HG03439 (cell line): ENCODE measurements around the gene CASP12.
A peak's percentile ranks its signal among the peaks of the same experiment; 100 is the strongest.

Experiments used
- ATAC-seq: cut with Tn5 transposase; IDR thresholded peaks from one replicate; pipeline ENCODE4 v1.9.1; 2021; ENCODE audit warnings: mild to moderate bottlenecking, moderate library complexity; ENCODE audit not compliant: unreplicated experiment

The CASP12 gene

GRCh38 chr11:104892723-104893511 is 5.3 kb downstream of the CASP12 start:
- ATAC-seq = no peak

- no peak for ATAC-seq
Measured at GRCh38 chr11:104891135-104891534, 7.1 kb downstream of the CASP12 start.

- ATAC-seq = no peak
Measured at GRCh38 chr11:104883342-104883741, 14.9 kb downstream of the CASP12 start.

DNA sequence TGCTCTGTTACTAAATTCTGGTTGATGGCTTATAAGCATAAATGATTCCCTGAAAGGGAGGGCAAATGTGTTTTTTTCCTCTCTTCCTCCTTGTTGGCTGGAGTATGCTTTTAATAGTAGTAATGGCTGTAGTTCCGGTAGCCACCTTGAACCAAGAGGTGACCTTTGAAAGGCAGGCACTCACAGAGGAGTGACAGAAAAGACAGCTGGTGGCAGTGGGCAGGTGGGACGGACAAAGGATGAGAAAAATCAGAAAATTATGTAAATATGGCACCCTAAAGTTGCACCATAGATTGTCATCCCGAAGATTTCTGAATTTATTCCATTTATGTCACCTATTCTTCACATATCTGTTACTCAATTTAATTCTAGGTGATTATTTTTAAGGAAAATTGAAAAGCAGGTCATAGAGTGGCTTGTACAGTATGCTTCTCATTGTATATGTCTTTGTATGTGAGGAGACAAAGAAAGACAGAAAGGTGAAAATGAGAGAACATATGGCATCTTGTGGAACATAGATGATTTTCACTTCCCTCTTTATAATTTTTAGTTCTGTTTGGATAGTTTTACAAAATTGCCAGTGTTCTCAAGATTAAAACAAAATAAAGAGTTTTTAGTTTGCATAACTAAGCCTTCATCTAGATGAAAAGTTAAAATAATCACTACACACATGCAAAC is 17.0 kb downstream of the CASP12 start:
- ATAC-seq = peak; percentile 56

GRCh38 chr11:104879514-104880190 is 18.6 kb downstream of the CASP12 start:
- no peak for ATAC-seq

- no peak for ATAC-seq
Measured at GRCh38 chr11:104876861-104877431, 21.3 kb downstream of the CASP12 start.

- ATAC-seq = no peak
Measured at GRCh38 chr11:104876324-104876723, 21.9 kb downstream of the CASP12 start.

- no peak for ATAC-seq
Measured at GRCh38 chr11:104873252-104873651, 25.0 kb downstream of the CASP12 start.

DNA sequence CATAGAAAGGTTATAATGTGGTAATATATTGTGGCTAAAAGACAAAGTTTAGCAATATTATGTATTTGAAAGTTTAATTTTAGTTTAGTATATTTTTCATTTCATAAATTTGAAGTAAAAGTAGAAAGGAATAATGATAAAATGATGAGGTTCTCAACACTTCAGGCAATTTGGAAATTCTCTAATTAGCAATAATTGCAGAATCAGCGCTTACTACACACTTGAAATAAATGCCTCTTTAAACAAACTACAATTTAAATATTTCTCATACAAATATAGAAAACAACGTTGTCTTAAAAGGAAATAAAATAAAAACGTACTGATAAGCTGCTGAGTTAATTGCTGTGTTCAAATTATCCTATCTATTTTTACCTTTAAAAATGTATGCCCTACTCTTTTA is 25.9 kb downstream of the CASP12 start:
- no peak for ATAC-seq

DNA sequence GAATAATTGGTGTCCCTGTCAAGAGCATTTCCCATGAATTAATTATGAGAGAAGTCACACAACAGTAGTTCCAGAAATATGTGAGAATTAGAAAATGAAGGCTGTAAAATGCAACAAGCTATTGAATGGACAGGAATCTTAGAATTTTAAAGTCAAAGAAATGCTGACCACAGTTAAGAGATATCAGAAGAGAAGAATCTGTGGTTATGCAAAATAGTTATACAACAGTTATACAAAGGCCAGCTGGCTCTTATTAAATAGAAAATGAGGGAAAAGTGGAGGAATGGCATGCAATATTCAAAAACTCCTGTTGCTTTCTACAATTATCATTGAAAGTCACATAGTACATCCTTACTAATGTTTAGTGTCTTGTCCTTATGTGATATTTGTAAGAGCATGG is 27.4 kb downstream of the CASP12 start:
- no peak for ATAC-seq

DNA sequence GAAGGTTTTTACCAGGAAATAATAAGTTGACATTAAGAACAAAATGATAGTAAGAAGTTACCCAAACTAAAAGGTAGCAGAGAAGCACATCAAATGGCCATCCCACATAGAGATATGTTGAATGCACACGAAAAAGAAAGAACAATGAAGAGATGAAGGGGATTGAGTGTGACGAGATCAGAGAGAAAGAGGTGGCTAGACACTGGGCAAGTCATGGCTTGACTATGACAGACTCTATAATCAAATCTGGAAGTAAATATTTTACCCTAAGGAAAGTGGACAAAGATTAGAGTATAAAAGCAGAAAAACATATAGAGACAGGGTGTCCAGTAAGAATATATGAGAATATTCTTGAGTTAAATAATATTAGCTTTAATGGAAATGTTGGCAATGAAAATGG is 31.4 kb downstream of the CASP12 start:
- no peak for ATAC-seq

- ATAC-seq = peak; percentile 61
Measured at GRCh38 chr11:104858882-104859775, 39.1 kb downstream of the CASP12 start.

GRCh38 chr11:104856607-104857006 is 41.7 kb downstream of the CASP12 start:
- ATAC-seq = no peak

DNA sequence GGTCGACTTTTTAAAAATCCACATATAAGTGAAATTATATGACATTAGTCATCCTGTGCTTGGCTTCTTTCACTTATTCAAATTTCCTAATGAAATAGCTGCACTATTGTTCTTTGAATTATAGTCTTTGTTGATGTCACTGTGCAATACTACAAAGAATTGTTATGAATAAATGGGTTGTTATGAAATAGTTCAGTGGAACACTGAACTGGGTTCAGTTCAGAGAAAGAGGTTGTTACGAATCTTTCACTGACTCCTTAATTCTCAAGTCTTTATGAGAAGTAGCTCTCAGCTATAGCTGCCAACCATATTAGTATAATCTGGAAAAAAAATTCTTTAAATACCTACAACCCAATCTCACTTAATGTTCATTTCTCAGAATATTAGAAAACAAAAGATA is 42.3 kb downstream of the CASP12 start:
- ATAC-seq = no peak

DNA sequence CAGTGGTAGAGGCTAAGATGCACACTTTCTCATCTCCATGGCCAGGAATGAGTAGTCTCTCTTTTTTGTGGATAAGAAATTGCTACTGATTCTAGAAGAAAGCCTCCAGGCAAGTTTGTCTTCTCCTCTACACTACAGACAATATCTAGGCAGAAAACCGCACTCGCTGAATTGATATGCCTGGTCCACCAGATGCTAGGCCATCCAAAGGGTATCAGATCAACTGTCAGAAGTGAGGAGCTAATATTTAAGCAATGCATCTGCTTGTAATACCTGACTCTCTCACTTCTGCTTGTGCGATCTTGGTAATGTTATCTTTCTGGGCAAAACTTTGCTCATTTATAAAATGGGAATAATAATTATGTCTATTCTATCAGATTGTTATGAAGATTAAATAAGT is 45.0 kb downstream of the CASP12 start:
- ATAC-seq = no peak

DNA sequence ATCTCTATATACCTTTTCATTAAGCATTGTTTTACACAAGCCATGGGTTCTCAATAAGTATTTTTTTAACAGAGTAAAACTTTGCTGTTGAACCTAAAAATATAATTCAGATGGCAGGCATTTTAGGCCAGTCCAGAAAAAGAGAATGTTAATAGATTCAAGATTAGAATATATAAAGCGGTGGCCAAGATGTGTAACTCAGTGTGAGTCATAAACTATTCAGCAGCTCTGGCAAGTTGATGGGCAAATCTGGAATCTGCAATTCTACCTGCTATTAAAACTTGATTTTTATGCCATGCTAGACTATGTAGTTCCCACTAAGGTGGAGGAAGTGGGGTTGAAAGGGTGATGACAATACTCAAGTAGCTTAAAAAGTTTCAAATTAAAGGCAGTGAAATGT is 45.4 kb downstream of the CASP12 start:
- ATAC-seq = no peak

GRCh38 chr11:104846216-104846615 is 52.0 kb downstream of the CASP12 start:
- ATAC-seq = no peak

GRCh38 chr11:104844451-104844850 is 53.8 kb downstream of the CASP12 start:
- ATAC-seq = no peak

- no peak for ATAC-seq
Measured at GRCh38 chr11:104843150-104843836, 55.0 kb downstream of the CASP12 start.

DNA sequence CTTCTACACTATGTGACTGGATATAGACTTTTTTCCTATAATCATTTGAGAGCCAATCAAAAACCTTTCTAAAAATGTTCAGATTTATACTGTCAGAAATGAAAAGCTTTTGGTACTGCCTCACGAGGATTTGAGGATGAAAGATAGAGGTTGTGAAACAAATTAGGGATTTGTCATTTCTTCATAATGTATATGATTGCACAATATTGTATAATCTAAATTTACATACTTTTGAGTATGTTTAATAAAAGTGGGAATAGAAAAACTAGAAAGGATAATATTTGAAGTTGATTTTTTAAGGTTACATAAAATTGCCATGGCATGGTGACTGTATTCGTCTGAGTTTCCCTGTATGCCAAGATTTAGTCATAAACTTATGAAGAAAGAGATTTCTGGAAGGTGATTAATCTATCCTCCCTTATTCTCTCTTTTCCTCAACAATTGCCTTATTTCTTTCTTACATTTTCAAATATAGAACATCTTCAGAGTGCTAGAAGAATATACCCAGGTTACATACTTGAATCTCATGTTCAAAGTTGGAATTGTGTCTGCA is 56.2 kb downstream of the CASP12 start:
- no peak for ATAC-seq
